Hindlimb muscle (tissue), 1 donor: Measurements from ENCODE around the gene PHRF1. TPM values are rescaled to one million over a fixed set of nuclear protein-coding genes. Genes with fewer than 3 reads are reported as not detected.
"Not testable (repeated sequence)": the region's sequence is repeated elsewhere in the genome, so short reads cannot be mapped to it uniquely, and the experiment has no call there.

Experiments used
- DNase-seq: peaks from one replicate; pipeline ENCODE4 v3.0.0-alpha.2; 2013
- polyA plus RNA-seq: library from polyadenylated mRNA; unstranded; fragments of 120-200 nt; gene quantifications from one replicate; pipeline ENCODE4 v1.2.1, GENCODE V29; 2013; ENCODE audit not compliant: insufficient read length

The PHRF1 gene
- polyA plus RNA-seq, 1 donor, result 21.3 TPM

GRCh38 chr11:635945-636510 lies 59.8 kb downstream of the PHRF1 start:
- no peak for DNase-seq

GRCh38 chr11:636511-637332 lies 60.5 kb downstream of the PHRF1 start, which contains the start of gene DRD4:
Gene DRD4 (plus strand): TSS chr11:637269. CDS start chr11:637305, 36 bp downstream.
- no peak for DNase-seq

- no peak for DNase-seq
Observed at GRCh38 chr11:637333-637592, 61.0 kb downstream of the PHRF1 start.

GRCh38 chr11:637593-638521 lies 61.6 kb downstream of the PHRF1 start:
- no peak for DNase-seq

GRCh38 chr11:638631-639331 lies 62.5 kb downstream of the PHRF1 start:
- DNase-seq, result no peak

GRCh38 chr11:639332-639955 lies 63.2 kb downstream of the PHRF1 start:
- DNase-seq, result no peak

- no peak for DNase-seq
Observed at GRCh38 chr11:640021-640706, 63.9 kb downstream of the PHRF1 start.

- DNase-seq, result no peak
Observed at GRCh38 chr11:641806-642370, 65.6 kb downstream of the PHRF1 start.

GRCh38 chr11:643366-643765 lies 67.1 kb downstream of the PHRF1 start:
- DNase-seq, result no peak

GRCh38 chr11:643849-644738 lies 67.8 kb downstream of the PHRF1 start:
- no peak for DNase-seq

- DNase-seq, result no peak
Observed at GRCh38 chr11:645536-645935, 69.3 kb downstream of the PHRF1 start.

GRCh38 chr11:646214-646613 lies 69.9 kb downstream of the PHRF1 start:
- DNase-seq, result no peak

GRCh38 chr11:647672-648158 lies 71.4 kb downstream of the PHRF1 start:
- DNase-seq, result not testable (repeated sequence)

GRCh38 chr11:650482-650881 lies 74.2 kb downstream of the PHRF1 start:
- DNase-seq, result no peak

- not testable (repeated sequence) for DNase-seq
Observed at GRCh38 chr11:653136-653535, 76.9 kb downstream of the PHRF1 start.

- no peak for DNase-seq
Observed at GRCh38 chr11:653837-654236, 77.6 kb downstream of the PHRF1 start.

GRCh38 chr11:654444-654843 lies 78.2 kb downstream of the PHRF1 start:
- DNase-seq, result not testable (repeated sequence)

- no peak for DNase-seq
Observed at GRCh38 chr11:655036-655726, 78.9 kb downstream of the PHRF1 start.

- DNase-seq, result no peak
Observed at GRCh38 chr11:656426-656825, 80.2 kb downstream of the PHRF1 start.
